ENCODE results near the gene SGCD.

Gene SGCD

GRCh38 chr5:156698323-156698722 lies 371.4 kb downstream of the SGCD start:
- Histone ChIP-seq H3K4me3 (ENCODE audit: low read length in 2 of 2) (no peak overlapping the region), H3K27me3 (ENCODE audit: control insufficient read depth in 3 of 3, insufficient read depth in 3 of 3, low read depth in 1 of 3, low read length in 3 of 3) (no peaks in the 10 kb centered on the region), H2BK120ac (ENCODE audit: low read depth, low read length) (no peak overlapping the region), H2AK5ac (ENCODE audit: low read depth, low read length) (no peak overlapping the region), H3K79me1 (ENCODE audit: low read depth, low read length) (no peaks in the 10 kb centered on the region), H3K4me2 (ENCODE audit: insufficient read depth, low read length, poor library complexity, severe bottlenecking) (no peak overlapping the region), H4K8ac (ENCODE audit: low read depth, low read length) (no peak overlapping the region), H3K23ac (ENCODE audit: low read depth, low read length, poor library complexity) (no peak overlapping the region), H2BK15ac (ENCODE audit: low read length) (no peak overlapping the region), H3K4ac (ENCODE audit: low read length) (no peak overlapping the region), H2BK5ac (ENCODE audit: low read length) (no peak overlapping the region), H3K36me3 (replicated peaks in 1 of 2; ENCODE audit: control insufficient read depth in 2 of 2, insufficient read depth in 2 of 2, low read length in 2 of 2) (no peaks in the 10 kb centered on the region), H2AFZ (ENCODE audit: low read length) (no peak overlapping the region), H3K18ac (ENCODE audit: low read length) (no peak overlapping the region), H3K4me1 (ENCODE audit: control insufficient read depth in 2 of 2, insufficient read depth in 1 of 2, low read depth in 1 of 2, low read length in 2 of 2) (no peaks in the 10 kb centered on the region), H3K27ac (replicated peaks; ENCODE audit: low read length) (no peak overlapping the region), H3K9ac (ENCODE audit: low read depth, low read length, poor library complexity) (no peak overlapping the region), H2BK12ac (ENCODE audit: low read length) (no peak overlapping the region), H4K91ac (ENCODE audit: low read depth, low read length, poor library complexity) (no peak overlapping the region), H3K14ac (ENCODE audit: low read length) (no peak overlapping the region), H3K9me3 (replicated peaks in 1 of 2; ENCODE audit: control insufficient read depth in 2 of 2, insufficient read depth in 1 of 2, low read depth in 1 of 2, low read length in 2 of 2) (no peaks in the 10 kb centered on the region)
- WGBS, 2 donors (ENCODE audit: extremely low coverage in 2 of 2, insufficient read length in 2 of 2, insufficient replicate concordance in 1 of 2), result no CpG with 5 or more reads among the region's 3 CpGs
- no peak for DNase-seq (ENCODE audit: low spot score)

GRCh38 chr5:156699147-156699546 lies 372.2 kb downstream of the SGCD start:
- no peak overlapping the region for H2AK5ac ChIP-seq (ENCODE audit: low read depth, low read length)
- H2AFZ ChIP-seq (ENCODE audit: low read length), result no peak overlapping the region
- no peaks in the 10 kb centered on the region for H3K4me1 ChIP-seq (ENCODE audit: control insufficient read depth in 2 of 2, insufficient read depth in 1 of 2, low read depth in 1 of 2, low read length in 2 of 2)
- H4K8ac ChIP-seq (ENCODE audit: low read depth, low read length), result no peak overlapping the region
- H3K23ac ChIP-seq (ENCODE audit: low read depth, low read length, poor library complexity), result no peak overlapping the region
- no peak overlapping the region for H3K18ac ChIP-seq (ENCODE audit: low read length)
- no peak overlapping the region for H3K14ac ChIP-seq (ENCODE audit: low read length)
- no peak overlapping the region for H2BK120ac ChIP-seq (ENCODE audit: low read depth, low read length)
- no peak overlapping the region for H3K4me3 ChIP-seq (ENCODE audit: low read length in 2 of 2)
- no peak overlapping the region for H3K27ac ChIP-seq (replicated peaks; ENCODE audit: low read length)
- H3K36me3 ChIP-seq (replicated peaks in 1 of 2; ENCODE audit: control insufficient read depth in 2 of 2, insufficient read depth in 2 of 2, low read length in 2 of 2), result no peaks in the 10 kb centered on the region
- no peak overlapping the region for H3K4ac ChIP-seq (ENCODE audit: low read length)
- H3K79me1 ChIP-seq (ENCODE audit: low read depth, low read length), result no peaks in the 10 kb centered on the region
- H4K91ac ChIP-seq (ENCODE audit: low read depth, low read length, poor library complexity), result no peak overlapping the region
- no CpG with 5 or more reads among the region's 1 CpG for WGBS, 2 donors (ENCODE audit: extremely low coverage in 2 of 2, insufficient read length in 2 of 2, insufficient replicate concordance in 1 of 2)
- no peak overlapping the region for H3K4me2 ChIP-seq (ENCODE audit: insufficient read depth, low read length, poor library complexity, severe bottlenecking)
- H2BK12ac ChIP-seq (ENCODE audit: low read length), result no peak overlapping the region
- H3K9me3 ChIP-seq (replicated peaks in 1 of 2; ENCODE audit: control insufficient read depth in 2 of 2, insufficient read depth in 1 of 2, low read depth in 1 of 2, low read length in 2 of 2), result no peaks in the 10 kb centered on the region
- no peak overlapping the region for H2BK15ac ChIP-seq (ENCODE audit: low read length)
- no peaks in the 10 kb centered on the region for H3K27me3 ChIP-seq (ENCODE audit: control insufficient read depth in 3 of 3, insufficient read depth in 3 of 3, low read depth in 1 of 3, low read length in 3 of 3)
- H2BK5ac ChIP-seq (ENCODE audit: low read length), result no peak overlapping the region
- no peak for DNase-seq (ENCODE audit: low spot score)
- no peak overlapping the region for H3K9ac ChIP-seq (ENCODE audit: low read depth, low read length, poor library complexity)

GRCh38 chr5:156704139-156704538 lies 377.2 kb downstream of the SGCD start:
- H2BK15ac ChIP-seq (ENCODE audit: low read length), result no peak overlapping the region
- H3K4me2 ChIP-seq (ENCODE audit: insufficient read depth, low read length, poor library complexity, severe bottlenecking), result no peak overlapping the region
- H3K4me3 ChIP-seq (ENCODE audit: low read length in 2 of 2), result no peak overlapping the region
- H3K9ac ChIP-seq (ENCODE audit: low read depth, low read length, poor library complexity), result no peak overlapping the region
- DNase-seq (ENCODE audit: low spot score), result no peak
- H3K14ac ChIP-seq (ENCODE audit: low read length), result no peak overlapping the region
- H4K91ac ChIP-seq (ENCODE audit: low read depth, low read length, poor library complexity), result no peak overlapping the region
- no peak overlapping the region for H2BK120ac ChIP-seq (ENCODE audit: low read depth, low read length)
- H3K9me3 ChIP-seq (replicated peaks in 1 of 2; ENCODE audit: control insufficient read depth in 2 of 2, insufficient read depth in 1 of 2, low read depth in 1 of 2, low read length in 2 of 2), result no peaks in the 10 kb centered on the region
- H3K36me3 ChIP-seq (replicated peaks in 1 of 2; ENCODE audit: control insufficient read depth in 2 of 2, insufficient read depth in 2 of 2, low read length in 2 of 2), result no peaks in the 10 kb centered on the region
- H3K23ac ChIP-seq (ENCODE audit: low read depth, low read length, poor library complexity), result no peak overlapping the region
- no peak overlapping the region for H2AFZ ChIP-seq (ENCODE audit: low read length)
- H2AK5ac ChIP-seq (ENCODE audit: low read depth, low read length), result no peak overlapping the region
- H3K79me1 ChIP-seq (ENCODE audit: low read depth, low read length), result no peaks in the 10 kb centered on the region
- H3K4me1 ChIP-seq (ENCODE audit: control insufficient read depth in 2 of 2, insufficient read depth in 1 of 2, low read depth in 1 of 2, low read length in 2 of 2), result no peaks in the 10 kb centered on the region
- H2BK5ac ChIP-seq (ENCODE audit: low read length), result no peak overlapping the region
- no peak overlapping the region for H4K8ac ChIP-seq (ENCODE audit: low read depth, low read length)
- no peak overlapping the region for H3K27ac ChIP-seq (replicated peaks; ENCODE audit: low read length)
- no peak overlapping the region for H3K4ac ChIP-seq (ENCODE audit: low read length)
- H2BK12ac ChIP-seq (ENCODE audit: low read length), result no peak overlapping the region
- no peak overlapping the region for H3K18ac ChIP-seq (ENCODE audit: low read length)
- no peaks in the 10 kb centered on the region for H3K27me3 ChIP-seq (ENCODE audit: control insufficient read depth in 3 of 3, insufficient read depth in 3 of 3, low read depth in 1 of 3, low read length in 3 of 3)
- no CpG with 5 or more reads among the region's 3 CpGs for WGBS, 2 donors (ENCODE audit: extremely low coverage in 2 of 2, insufficient read length in 2 of 2, insufficient replicate concordance in 1 of 2)

GRCh38 chr5:156706631-156707030 lies 379.7 kb downstream of the SGCD start:
- H3K23ac ChIP-seq (ENCODE audit: low read depth, low read length, poor library complexity), result no peak overlapping the region
- no peak overlapping the region for H2BK5ac ChIP-seq (ENCODE audit: low read length)
- no peak overlapping the region for H3K27ac ChIP-seq (replicated peaks; ENCODE audit: low read length)
- no peaks in the 10 kb centered on the region for H3K27me3 ChIP-seq (ENCODE audit: control insufficient read depth in 3 of 3, insufficient read depth in 3 of 3, low read depth in 1 of 3, low read length in 3 of 3)
- H3K4me3 ChIP-seq (ENCODE audit: low read length in 2 of 2), result no peak overlapping the region
- no peak overlapping the region for H3K18ac ChIP-seq (ENCODE audit: low read length)
- no peak overlapping the region for H2AK5ac ChIP-seq (ENCODE audit: low read depth, low read length)
- no peak overlapping the region for H4K91ac ChIP-seq (ENCODE audit: low read depth, low read length, poor library complexity)
- no peak overlapping the region for H2BK15ac ChIP-seq (ENCODE audit: low read length)
- no peaks in the 10 kb centered on the region for H3K36me3 ChIP-seq (replicated peaks in 1 of 2; ENCODE audit: control insufficient read depth in 2 of 2, insufficient read depth in 2 of 2, low read length in 2 of 2)
- H3K4me2 ChIP-seq (ENCODE audit: insufficient read depth, low read length, poor library complexity, severe bottlenecking), result no peak overlapping the region
- H3K14ac ChIP-seq (ENCODE audit: low read length), result no peak overlapping the region
- H3K9ac ChIP-seq (ENCODE audit: low read depth, low read length, poor library complexity), result no peak overlapping the region
- no peak overlapping the region for H2BK120ac ChIP-seq (ENCODE audit: low read depth, low read length)
- H3K9me3 ChIP-seq (replicated peaks in 1 of 2; ENCODE audit: control insufficient read depth in 2 of 2, insufficient read depth in 1 of 2, low read depth in 1 of 2, low read length in 2 of 2), result no peaks in the 10 kb centered on the region
- H3K79me1 ChIP-seq (ENCODE audit: low read depth, low read length), result no peaks in the 10 kb centered on the region
- DNase-seq (ENCODE audit: low spot score), result no peak
- H3K4ac ChIP-seq (ENCODE audit: low read length), result no peak overlapping the region
- no peak overlapping the region for H2BK12ac ChIP-seq (ENCODE audit: low read length)
- H3K4me1 ChIP-seq (ENCODE audit: control insufficient read depth in 2 of 2, insufficient read depth in 1 of 2, low read depth in 1 of 2, low read length in 2 of 2), result no peaks in the 10 kb centered on the region
- H2AFZ ChIP-seq (ENCODE audit: low read length), result no peak overlapping the region
- no peak overlapping the region for H4K8ac ChIP-seq (ENCODE audit: low read depth, low read length)

All from neuronal stem cell (in vitro differentiated cells).